GM18520 (cell line): Measurements from ENCODE around the gene FAM107B.

Experiments used
- ATAC-seq: cut with Tn5 transposase; IDR thresholded peaks from one replicate; pipeline ENCODE4 v1.9.1; 2021; ENCODE audit not compliant: unreplicated experiment

FAM107B gene

DNA sequence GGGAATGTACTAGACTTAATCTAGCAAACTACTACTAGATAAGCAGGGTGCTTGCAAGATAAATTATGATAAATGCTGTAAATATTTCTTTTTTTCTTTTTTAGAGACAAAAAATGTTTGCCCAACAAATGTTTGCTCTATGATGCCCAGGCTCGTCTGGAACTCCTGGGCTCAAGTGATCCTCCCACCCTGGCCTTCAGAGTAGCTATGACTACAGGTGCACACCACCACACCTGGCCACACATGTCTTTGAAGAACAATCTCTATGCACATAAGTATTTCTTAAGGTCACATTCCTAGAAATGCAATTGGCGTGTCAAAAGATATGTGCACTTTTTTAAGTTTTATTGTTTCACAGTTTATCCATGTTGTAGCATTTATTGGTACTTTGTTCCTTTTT lies 264.4 kb downstream of the FAM107B start:
- ATAC-seq, result no peak

DNA sequence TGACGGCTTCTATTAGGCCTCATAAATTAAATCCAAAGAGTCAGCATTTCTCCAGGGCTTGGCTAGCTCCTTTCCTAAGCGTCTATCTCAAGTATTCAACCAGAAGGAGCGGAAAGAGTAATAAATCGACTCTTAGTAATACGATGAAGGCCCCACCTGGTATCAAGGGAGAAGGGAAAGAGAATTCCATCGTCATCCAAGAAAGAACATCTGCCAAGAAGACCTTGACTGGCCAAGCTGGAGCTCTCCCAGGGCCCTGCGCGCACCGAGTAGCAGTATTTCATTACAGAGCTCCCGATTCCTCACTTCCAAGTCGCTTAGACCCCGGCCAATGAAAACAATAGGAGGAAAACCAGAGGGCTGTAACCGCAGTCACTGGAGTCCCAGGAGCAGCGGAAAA lies 266.0 kb downstream of the FAM107B start:
- no peak for ATAC-seq

DNA sequence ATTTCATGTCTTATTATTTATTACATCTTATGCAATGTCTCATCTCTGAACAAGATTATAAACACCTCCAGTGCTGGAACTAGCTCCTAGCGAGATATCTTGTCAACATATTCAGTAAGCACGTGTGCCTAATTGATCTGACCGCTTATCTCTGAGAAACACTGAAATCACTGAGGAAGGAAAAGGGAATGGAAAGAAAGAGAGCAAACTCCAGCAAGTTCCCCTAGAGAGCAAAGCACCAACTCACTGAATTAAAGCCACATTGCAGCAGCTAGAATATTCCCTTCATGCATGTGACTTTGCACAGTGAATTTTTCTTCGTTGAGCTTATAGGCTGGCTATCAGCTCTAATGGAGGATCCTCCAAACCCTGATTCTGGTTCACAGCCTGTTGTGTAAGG lies 266.9 kb downstream of the FAM107B start:
- ATAC-seq, result no peak

DNA sequence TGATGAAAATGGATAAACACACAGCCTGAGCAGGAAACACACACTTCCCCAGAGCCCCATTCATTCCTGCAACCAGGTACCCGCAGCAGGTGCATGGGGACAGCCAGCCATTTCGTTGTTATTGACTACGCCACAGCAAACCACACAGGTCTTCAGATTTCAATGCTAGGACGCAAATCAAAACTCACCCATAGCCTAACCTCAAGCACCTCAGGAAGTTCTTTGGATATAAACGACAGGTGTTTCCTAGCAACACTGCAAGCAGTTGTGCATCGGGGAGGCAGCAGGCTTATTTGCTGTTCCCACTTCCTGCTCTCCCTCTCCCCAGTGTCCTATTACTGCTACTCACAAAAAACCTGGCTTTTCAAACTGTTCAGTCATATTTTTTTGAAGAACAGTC lies 267.5 kb downstream of the FAM107B start:
- ATAC-seq, result no peak

DNA sequence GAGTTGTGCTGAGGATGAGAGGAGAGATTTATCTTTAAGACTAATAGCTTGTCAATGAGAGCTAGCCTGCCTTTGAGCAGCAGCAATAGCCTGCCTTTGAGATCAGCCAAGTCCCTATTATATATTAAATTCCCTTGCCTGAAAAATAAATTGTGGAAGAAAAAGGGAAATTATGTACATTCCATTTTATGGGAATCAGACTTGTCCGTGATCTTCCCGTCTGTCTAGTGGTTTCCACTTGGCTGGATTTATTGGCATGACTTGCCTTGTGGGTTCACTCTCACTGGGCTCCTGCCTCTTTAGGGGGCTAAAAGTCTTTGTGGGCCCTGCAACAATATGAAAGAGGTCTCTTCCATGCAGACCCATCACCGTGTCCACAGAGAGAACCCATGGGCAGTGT lies 272.3 kb downstream of the FAM107B start:
- ATAC-seq, result no peak

DNA sequence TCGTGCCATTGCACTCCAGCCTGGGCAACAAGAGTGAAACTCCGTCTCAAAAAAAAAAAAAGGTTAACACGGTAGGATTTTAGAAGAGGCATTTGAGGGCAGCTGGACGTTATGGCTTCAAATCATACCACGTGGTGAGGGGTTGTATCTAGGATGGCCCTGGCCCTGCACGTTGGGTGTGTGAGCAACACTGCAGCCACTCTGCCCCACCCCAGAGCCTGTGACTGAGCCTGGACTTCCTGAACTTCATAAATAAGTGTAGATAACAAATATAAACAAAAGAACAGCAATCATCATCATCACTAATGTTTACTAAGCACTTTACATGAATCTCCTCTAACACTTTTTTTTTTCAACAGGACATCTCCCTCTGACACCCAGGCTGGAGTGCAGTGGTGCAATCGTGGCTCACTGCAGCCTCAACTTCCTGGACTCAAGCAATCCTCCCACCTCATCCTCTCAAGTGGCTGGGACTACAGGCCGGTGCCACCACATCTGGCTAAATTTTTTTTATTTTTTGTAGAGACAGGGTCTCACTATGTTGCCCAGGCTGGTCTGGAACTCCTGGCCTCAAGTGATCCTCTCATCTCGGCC lies 274.4 kb downstream of the FAM107B start:
- ATAC-seq, result no peak

DNA sequence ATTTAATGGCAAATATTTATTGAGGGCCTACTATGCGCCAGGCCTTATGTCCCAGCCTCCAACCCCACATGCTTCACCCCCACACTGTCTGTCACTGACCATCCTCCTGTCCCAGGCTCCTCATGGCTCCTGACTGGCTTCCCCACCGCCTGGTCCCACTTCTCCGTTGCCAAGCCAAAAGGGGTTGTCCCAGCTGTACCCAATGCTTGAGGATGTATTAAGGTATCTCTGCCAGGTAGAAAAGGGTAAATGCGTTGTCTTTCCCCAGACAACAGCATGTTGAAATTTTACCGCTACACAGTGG lies 275.1 kb downstream of the FAM107B start:
- ATAC-seq, result no peak

DNA sequence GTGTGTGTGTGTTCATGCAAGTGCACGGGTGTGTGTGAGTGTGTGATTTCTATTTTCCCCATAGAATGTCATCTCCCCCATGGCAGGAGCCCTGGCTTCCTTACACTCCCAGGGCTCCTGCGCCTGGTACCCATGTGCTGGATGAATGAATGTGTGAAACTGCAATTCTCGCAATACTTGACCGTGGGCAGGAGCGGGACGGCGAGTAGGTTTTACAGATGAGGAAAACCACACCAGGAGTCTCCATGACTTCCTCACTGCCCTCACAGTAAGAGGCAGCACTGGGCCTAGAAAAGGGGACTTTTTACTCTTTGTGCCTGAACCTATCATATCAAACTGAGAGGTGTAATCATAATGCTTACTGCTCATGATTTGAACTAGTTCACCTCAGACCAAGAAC lies 276.4 kb downstream of the FAM107B start:
- ATAC-seq, result no peak

DNA sequence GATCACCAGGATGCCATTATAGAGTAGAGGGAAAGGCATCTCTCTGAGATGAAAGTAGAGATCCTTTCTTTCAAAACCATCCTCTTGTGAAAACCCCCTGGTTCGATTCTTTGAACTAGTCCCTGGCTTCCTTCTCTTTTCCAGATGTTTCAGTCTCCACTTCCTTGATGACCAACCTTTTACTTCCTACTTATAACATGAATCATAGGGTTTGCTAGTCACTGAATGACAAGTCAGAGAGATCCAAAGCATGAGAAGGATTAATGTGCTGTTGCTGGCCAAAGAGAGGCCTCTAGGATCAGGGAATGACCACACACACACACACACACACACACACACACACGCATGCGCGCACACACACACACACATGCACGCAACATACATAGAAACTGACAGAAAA lies 282.9 kb downstream of the FAM107B start:
- no peak for ATAC-seq

DNA sequence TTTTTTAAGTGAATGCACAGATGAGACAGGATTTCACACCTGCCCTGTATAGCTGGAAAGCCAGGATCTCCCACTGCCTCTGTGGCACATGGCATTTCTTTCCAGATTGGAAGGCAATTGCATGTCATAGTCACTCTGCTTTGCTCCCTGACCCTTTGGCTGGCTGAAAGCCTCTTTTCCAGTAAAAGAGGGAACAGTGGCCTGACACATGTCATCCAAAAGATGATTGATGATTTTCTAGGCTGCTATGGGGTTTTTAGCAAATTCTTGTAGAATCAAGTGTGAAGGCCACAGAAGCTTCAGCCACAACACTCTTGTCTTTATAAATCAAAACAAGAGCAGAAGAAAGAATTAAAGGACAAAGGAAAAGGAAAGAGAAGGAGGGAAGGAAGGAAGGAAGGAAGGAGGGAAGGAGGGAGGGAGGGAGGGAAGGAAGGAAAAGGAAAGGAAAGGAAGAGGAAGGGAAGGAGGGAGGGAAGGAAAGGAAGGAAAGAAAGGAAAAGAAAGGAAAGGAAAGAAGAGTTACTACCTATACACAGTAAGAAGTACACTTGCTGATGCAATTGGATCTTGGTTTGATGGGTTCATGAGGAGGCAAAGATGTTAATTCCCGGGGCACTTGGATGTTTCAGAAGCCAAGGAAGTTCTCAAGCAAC lies 285.0 kb downstream of the FAM107B start:
- no peak for ATAC-seq

DNA sequence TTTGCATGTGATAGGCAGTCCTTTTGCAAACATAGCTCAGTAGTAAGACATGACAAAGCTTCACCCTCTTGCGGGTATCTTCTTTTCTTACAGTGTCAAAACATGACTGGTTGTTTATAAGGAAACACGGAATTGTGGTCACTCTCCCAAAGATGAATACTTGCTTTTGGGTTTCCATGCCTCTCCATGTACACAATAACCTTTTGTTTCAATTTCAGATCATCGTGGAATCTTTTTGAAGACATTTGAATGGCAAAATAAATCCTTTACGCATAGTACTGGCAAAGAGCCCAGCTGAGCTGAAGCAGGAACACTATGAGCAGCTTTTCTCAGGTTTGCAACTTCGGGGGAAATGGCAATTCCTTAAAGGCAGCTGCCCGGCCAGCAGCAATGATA lies 287.2 kb downstream of the FAM107B start:
- no peak for ATAC-seq

DNA sequence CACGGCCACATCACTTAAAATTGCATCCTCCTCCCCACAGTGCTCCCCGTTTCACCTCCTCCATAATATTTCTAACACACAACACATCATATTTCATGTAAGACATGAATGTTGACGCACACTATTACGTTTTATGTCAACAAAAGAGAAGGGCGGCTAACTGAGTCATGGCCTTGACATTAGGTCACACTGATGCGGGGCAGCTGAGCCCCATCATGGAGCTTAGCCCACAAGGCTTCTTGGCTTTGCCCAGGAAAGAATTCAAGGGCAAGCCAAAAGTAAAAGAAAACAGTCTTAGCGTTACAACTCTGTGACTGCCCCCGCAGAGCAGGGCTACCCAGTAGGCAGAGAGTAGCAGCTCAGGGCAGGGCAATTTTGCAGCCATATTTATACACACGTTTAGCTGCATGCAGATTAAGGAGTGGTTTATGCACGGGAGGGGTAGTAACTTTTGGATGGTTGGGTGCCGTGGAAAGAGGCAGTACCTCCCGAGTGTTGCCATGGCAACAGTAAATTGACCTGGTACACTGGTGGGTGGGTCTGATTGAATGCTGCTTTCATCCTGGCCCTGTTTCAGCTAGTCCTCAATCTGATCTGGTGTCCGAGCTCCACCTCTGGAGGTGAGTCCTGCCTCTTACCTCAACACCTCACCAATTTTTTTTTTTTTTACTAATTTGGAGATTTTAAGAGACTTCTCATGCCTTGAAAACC lies 287.8 kb downstream of the FAM107B start:
- ATAC-seq, result no peak

DNA sequence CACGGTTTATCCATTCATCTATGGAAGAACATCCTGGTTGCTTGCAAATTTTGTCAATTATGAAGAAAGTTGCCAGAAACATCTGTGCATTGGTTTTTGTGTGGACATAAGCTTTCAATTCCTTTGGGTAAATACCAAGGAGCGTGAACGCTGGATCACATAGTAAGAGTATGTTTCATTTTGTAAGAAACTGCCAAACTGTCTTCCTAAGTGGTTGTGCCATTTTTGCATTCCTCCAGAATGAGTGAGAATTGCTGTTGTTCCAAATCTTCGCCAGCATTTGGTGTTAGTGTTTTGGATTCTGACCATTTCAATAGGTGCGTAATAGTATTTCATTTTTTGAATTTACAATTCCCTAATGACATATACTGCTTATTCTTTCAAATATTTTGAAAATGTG lies 288.7 kb downstream of the FAM107B start:
- no peak for ATAC-seq

DNA sequence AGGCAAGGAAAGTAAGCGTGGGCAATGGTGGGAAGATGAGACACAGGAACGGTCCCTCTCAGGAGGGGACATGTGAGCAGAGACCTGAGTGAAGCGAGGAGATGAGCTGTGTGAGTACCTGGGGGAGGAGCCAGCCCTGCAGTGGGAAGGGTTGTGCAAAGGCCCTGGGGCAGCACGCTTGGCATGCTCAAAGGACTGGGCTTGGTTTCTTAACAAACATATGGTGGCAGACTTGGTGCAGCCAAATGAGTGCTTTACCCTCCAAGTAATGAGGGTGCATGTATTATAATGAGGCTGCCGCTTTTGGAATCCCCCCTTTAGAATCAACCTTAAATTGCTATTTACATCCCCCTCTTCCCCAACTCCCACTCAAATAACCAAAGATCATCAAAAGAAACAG lies 291.3 kb downstream of the FAM107B start:
- ATAC-seq, result no peak

DNA sequence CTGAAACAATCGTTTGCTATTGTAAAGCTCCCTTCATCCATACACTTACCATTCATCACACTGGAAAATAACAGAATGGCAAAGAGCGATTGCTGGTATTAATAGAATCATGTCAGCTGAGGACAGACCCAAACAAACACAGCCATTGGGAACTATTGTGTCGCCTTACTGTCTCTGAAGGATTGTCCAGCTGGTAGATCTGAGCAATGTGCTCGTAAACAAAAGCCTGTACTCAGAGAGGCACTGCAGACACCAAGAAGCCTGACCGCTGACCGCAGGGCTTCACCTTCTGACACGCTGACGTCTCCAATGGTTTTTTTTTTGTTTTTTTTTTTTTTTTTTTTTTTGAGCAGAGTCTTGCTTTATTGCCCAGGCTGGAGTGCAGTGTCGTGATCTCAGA lies 292.9 kb downstream of the FAM107B start:
- ATAC-seq, result no peak

DNA sequence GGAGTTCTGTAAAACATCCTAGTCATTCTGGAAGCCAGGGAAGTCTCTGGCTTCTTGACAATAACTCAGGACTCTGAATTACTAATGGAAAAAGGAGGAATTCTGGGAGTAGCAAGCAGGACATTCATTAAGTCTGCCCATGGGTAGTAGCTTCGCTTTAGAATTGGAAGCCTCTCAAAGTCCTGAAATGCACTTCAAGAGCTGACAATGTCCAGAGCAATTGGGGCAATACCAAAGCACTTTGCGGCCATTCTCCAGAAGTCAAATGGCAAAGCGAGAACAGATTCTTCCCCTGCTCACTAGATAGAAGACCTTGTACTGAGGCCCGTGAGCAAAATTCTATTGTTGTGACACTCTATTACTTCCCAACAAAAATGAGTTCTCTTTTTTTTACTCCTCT lies 293.7 kb downstream of the FAM107B start:
- no peak for ATAC-seq

DNA sequence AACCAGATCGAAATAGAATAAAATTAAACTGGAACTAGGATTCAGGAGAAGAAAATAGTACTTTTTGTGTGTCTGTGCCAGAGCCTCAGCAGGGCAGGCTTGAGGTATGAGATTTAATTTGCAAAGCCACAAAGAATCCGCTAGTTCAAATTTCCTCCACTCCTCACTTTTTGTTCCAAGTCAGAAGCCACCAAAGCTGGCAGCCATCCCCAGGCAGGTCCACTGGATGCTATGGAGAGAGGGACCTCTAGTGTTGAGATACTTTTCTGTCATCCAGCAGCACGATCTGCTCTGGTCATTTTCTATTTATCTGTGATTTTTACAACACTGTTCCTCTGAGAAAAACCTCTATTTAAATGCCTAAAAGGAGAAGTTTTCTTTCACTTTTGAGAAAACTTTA lies 296.1 kb downstream of the FAM107B start:
- no peak for ATAC-seq

DNA sequence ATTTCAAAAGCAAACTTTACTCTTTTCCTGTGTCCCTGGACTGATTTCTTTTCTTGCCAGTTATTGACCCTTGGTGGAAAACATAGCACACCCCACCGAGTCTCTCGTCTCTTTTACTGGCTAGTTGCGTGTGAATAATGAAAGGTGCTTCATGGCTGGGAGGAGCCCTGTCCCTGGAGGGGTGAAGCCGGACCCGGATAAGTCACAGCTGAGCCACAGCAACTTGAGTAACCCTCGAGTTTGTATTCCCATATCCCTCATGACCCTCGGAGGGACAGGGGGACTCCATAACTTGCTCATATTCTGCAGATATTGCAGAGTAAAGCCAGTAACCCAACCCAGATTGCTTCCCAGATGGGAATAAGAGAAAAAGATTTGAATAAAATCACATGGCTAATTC lies 296.5 kb downstream of the FAM107B start:
- no peak for ATAC-seq

DNA sequence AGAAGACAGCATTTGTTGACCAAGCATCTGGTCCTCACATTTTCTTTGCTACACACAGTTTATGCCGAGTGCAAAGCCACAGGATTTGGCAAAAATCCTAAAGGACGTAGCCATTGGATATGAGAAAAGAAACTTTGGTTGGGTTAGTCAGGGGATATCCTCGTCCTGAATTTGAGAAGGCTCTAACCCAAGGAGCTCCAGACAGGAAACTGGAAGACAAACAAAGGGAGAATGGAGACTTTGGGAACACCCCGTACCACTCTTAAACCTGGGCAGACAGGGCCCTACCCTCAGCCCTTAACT lies 297.3 kb downstream of the FAM107B start:
- ATAC-seq, result no peak

DNA sequence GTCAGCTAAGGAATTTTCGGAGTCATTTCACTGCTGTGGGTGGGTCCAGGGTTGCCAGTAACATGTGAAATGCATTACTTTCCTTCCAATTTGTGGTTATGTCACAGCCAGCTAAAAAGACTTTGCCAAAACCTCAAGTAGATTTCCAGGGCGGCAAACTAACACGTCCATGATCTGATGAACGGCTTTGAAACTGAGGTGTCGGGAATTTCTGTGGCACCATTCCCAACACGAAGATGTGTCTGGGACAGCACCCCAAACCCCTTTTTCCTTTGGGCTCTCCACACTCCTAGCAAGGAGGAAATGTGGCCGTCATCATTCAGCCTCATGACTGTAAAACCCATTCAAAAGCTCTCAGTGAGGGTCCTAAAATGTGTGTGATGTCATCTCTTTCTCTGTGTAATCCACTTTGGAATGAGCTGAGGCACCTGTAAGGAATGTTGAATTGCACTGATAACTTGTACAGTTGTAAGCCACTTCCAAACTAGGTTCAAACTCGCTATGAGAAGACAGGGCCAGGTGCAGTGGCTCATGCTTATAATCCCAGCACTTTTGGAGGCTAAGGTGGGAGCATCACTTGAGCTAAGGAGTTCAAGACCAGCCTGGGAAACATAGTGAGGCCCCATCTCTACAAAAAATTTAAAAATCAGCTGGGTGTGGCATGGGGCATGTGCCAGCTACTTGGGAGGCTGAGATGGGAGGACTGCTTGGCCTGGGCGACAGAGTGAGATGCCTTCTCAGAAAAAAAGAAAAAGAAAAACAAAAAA lies 297.9 kb downstream of the FAM107B start:
- ATAC-seq, result no peak

DNA sequence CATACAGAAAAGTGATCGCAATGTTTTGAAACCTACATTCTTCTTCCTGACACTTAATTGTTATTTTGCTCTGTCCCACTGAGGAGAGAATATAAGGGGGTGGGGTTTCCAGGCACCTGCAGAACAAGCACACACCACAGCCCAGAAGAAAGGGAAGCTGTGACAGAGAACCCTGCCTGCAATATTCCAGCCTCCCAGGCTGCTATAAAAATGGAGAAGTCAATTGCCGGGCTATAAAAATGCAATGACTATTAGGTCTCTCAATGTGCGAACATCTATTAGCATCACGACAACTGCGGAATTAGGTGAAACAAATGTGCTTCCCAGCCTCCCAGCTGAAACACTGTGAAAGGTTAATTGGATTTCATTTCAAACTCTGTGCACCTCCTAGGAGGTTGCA lies 298.7 kb downstream of the FAM107B start:
- no peak for ATAC-seq

DNA sequence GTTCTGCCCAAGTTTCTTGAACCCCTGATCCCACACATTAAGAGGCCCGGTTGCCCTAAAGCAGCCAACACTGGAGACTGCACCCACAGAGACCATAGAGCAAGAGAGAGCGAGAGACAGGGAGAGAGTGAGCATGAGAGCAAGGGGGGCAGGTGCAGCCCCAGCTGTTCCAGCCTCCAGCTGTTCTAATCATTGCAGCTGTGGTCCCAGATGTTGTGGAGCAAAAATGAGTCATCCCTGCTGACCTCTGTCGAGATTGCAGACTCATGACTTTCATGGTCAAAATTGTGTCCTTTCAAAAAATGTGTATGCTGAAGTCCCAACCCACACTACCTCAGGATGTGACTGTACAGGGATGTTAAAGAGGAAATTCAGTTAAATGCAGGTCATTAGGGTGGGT lies 300.0 kb downstream of the FAM107B start:
- no peak for ATAC-seq
